Ishikawa (cell line): ENCODE data around the gene ROBO1.

Source experiments
- CEBPB ChIP-seq: IDR thresholded peaks from 2 replicates; pipeline ENCODE4 v1.6.1; 2012
- CREB1 ChIP-seq: IDR thresholded peaks from 2 replicates; pipeline ENCODE4 v1.6.1; 2012; ENCODE audit warnings: low read depth
- EGR1 ChIP-seq: IDR thresholded peaks from 2 replicates; pipeline ENCODE4 v1.6.1; 2012
- EP300 ChIP-seq: IDR thresholded peaks from 2 replicates; pipeline ENCODE4 v1.6.1; 2012; ENCODE audit warnings: borderline replicate concordance
- FOXM1 ChIP-seq: IDR thresholded peaks from 2 replicates; pipeline ENCODE4 v1.6.1; 2012; ENCODE audit warnings: low read depth, borderline replicate concordance
- NFIC ChIP-seq: IDR thresholded peaks from 2 replicates; pipeline ENCODE4 v1.6.1; 2012
- RAD21 ChIP-seq: IDR thresholded peaks from 2 replicates; pipeline ENCODE4 v1.6.1; 2012; ENCODE audit warnings: low read depth
- TAF1 ChIP-seq: IDR thresholded peaks from 2 replicates; pipeline ENCODE4 v1.6.1; 2012; ENCODE audit warnings: low read depth, mild to moderate bottlenecking
- TCF12 ChIP-seq: IDR thresholded peaks from 2 replicates; pipeline ENCODE4 v1.6.1; 2012; ENCODE audit warnings: low read depth
- TEAD4 ChIP-seq: IDR thresholded peaks from 2 replicates; pipeline ENCODE4 v1.6.1; 2012
- YY1 ChIP-seq: IDR thresholded peaks from 2 replicates; pipeline ENCODE4 v1.6.1; 2012; ENCODE audit warnings: low read depth
- ZBTB7A ChIP-seq: IDR thresholded peaks from 2 replicates; pipeline ENCODE4 v1.6.1; 2012; ENCODE audit warnings: low read depth
- TF ChIP-seq, protein P1 (sequence below): IDR thresholded peaks from 2 replicates; pipeline ENCODE4 v1.6.1; 2012
- TF ChIP-seq, protein P2 (sequence below): IDR thresholded peaks from 2 replicates; pipeline ENCODE4 v1.6.1; 2012
- TF ChIP-seq, protein P3 (sequence below): IDR thresholded peaks from 2 replicates; pipeline ENCODE4 v1.6.1; 2012; ENCODE audit warnings: low read depth, mild to moderate bottlenecking

Gene ROBO1

DNA sequence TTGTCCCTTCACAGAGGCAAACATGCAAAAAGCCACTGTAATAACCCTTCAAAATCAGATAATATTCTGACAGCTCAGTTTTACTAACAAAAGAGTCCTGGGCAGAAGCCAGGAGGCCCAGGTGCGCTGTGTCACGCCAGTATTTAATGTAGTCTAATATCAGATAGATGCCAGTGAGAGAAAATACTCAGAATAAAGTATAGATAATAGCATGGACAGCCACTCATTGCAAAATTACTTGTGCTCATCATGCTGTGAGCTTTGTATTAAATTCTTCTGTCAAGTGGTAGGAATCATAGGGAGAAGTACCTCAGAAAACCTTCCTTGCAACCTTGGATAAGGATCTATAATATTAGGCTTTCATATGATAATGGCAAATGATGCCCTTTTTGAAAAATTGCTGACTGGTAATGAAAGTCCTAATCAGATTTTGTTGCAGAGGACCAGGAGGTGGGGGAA, 1154.3 kb downstream of the ROBO1 start:
- TF ChIP-seq EGR1, result no peak
- TF ChIP-seq CREB1, result no peak
- TF ChIP-seq, protein P1, sequence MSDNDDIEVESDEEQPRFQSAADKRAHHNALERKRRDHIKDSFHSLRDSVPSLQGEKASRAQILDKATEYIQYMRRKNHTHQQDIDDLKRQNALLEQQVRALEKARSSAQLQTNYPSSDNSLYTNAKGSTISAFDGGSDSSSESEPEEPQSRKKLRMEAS, result no peak
- TF ChIP-seq TEAD4, result no peak
- TF ChIP-seq TAF1, result no peak
- TF ChIP-seq, protein P2, sequence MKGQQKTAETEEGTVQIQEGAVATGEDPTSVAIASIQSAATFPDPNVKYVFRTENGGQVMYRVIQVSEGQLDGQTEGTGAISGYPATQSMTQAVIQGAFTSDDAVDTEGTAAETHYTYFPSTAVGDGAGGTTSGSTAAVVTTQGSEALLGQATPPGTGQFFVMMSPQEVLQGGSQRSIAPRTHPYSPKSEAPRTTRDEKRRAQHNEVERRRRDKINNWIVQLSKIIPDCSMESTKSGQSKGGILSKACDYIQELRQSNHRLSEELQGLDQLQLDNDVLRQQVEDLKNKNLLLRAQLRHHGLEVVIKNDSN, result no peak
- no peak for TF ChIP-seq EP300
- no peak for TF ChIP-seq FOXM1
- TF ChIP-seq TCF12, result no peak
- TF ChIP-seq RAD21, result no peak
- no peak for TF ChIP-seq YY1
- TF ChIP-seq, protein P3, sequence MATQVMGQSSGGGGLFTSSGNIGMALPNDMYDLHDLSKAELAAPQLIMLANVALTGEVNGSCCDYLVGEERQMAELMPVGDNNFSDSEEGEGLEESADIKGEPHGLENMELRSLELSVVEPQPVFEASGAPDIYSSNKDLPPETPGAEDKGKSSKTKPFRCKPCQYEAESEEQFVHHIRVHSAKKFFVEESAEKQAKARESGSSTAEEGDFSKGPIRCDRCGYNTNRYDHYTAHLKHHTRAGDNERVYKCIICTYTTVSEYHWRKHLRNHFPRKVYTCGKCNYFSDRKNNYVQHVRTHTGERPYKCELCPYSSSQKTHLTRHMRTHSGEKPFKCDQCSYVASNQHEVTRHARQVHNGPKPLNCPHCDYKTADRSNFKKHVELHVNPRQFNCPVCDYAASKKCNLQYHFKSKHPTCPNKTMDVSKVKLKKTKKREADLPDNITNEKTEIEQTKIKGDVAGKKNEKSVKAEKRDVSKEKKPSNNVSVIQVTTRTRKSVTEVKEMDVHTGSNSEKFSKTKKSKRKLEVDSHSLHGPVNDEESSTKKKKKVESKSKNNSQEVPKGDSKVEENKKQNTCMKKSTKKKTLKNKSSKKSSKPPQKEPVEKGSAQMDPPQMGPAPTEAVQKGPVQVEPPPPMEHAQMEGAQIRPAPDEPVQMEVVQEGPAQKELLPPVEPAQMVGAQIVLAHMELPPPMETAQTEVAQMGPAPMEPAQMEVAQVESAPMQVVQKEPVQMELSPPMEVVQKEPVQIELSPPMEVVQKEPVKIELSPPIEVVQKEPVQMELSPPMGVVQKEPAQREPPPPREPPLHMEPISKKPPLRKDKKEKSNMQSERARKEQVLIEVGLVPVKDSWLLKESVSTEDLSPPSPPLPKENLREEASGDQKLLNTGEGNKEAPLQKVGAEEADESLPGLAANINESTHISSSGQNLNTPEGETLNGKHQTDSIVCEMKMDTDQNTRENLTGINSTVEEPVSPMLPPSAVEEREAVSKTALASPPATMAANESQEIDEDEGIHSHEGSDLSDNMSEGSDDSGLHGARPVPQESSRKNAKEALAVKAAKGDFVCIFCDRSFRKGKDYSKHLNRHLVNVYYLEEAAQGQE, result no peak
- TF ChIP-seq CEBPB, result no peak
- no peak for TF ChIP-seq ZBTB7A
- TF ChIP-seq NFIC, result no peak

DNA sequence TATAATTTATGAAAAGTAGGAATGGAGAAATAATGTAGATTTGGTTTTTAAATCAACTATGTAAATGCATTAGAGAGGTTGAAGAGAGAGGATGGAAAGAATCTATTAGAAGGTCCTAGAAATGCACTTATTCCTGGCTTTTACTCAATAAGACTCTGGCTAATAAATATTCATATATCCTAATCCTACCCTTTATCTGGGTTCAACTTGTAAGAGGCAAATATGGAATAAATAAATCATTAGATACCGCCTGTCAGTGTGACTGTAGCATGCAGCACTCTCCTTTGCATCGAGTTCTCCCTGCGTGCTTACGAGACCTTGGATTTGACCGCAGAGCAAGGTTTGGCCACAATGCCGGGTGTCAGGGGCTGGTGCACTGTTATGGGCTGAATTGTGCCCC, 1156.5 kb downstream of the ROBO1 start:
- TF ChIP-seq TAF1 (no peak), TEAD4 (no peak), RAD21 (no peak), TCF12 (no peak), CREB1 (no peak), YY1 (no peak), NFIC (no peak), ZBTB7A (no peak), CEBPB (no peak), EGR1 (no peak), EP300 (no peak), FOXM1 (no peak)
- TF ChIP-seq, protein P3, result no peak
- TF ChIP-seq, protein P1, result no peak
- TF ChIP-seq, protein P2, result no peak

DNA sequence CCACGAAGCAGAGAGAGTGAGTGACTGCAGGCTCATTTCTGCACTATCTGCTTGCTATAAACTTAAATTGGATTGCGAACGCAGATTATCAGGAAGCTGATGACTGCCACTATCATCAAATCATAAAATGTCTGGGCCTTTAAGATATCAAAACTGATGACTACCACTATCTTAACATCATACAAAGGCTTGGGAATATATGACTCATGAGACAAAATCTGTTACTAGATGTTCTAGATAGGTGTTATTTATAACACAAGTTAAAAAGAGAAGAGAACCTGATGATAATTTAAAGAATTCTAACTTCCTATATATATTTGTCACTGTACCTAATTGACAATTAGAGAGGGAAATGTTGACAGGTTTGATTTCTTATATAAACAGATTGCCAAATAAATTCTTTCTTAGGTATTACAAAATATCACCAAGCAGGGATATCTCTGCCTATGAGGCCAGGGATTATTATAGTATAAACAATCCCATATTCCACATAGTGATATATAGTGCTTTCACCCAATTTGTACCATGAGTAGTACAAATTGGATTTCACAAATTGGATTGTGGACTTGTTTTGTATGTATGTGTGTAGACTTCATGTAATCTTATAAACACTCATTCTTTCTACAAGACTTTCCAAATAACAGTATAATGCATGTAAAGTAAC, 1157.2 kb downstream of the ROBO1 start:
- TF ChIP-seq FOXM1 (no peak), YY1 (no peak), EGR1 (no peak)
- TF ChIP-seq, protein P3, result no peak

DNA sequence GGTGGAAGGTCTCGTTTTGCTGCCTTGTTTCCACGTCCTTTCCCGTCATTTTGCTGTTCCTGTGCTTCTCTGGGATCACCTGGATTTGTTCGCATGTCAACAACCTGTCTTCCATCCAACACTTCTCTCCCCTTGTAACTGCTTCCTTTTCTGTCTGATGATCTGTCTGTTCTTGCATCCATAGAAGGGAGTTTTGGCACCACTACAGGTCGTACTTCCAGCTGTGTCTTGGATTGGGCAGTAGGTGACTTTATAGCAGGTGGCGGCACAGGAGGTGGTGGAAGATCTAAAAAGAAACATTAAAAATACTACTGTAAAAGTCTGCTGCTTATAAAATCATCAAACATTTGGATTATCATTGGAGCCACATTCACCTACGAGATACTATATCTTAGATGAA, 1161.0 kb downstream of the ROBO1 start:
- TF ChIP-seq EP300 (no peak), TCF12 (no peak), CEBPB (no peak), NFIC (no peak)
- TF ChIP-seq, protein P1, result no peak
- TF ChIP-seq, protein P3, result no peak
- TF ChIP-seq, protein P2, result no peak
